OCI-LY1 (cell line): ENCODE measurements around the gene RFX4.

ENCODE experiments used
- H2AFZ ChIP-seq: fragments of 200-600 bp; sonication (generic), shearing (Covaris generic); 2 replicates; pipeline ENCODE4 v1.6.0; 2014; ENCODE audit warnings: antibody characterized with exemption, mild to moderate bottlenecking, low read length
- H3F3A ChIP-seq: fragments of 200-600 bp; sonication (generic), shearing (Covaris generic); 2 replicates; pipeline ENCODE4 v1.6.0; 2014; ENCODE audit warnings: mild to moderate bottlenecking, antibody characterized with exemption, low read length, moderate library complexity; ENCODE audit not compliant: insufficient read depth
- H3K27ac ChIP-seq: fragments of 200-600 bp; sonication (generic); 2 replicates; pipeline ENCODE4 v1.5.1; 2014; ENCODE audit warnings: low read length, mixed run types, mild to moderate bottlenecking, low read depth; ENCODE audit not compliant: poor library complexity, severe bottlenecking
- H3K27me3 ChIP-seq: fragments of 200-600 bp; sonication (generic); 2 replicates; pipeline ENCODE4 v1.6.0; 2014; ENCODE audit warnings: antibody characterized with exemption, mild to moderate bottlenecking, low read length, moderate library complexity; ENCODE audit not compliant: insufficient read depth
- H3K36me3 ChIP-seq: fragments of 200-600 bp; sonication (generic); 2 replicates; pipeline ENCODE4 v1.6.1; 2014; ENCODE audit warnings: mild to moderate bottlenecking, antibody characterized with exemption, low read length, moderate library complexity, mixed read lengths; ENCODE audit not compliant: insufficient read depth
- H3K4me1 ChIP-seq: fragments of 200-600 bp; sonication (generic); 2 replicates; pipeline ENCODE4 v1.5.1; 2014; ENCODE audit warnings: mild to moderate bottlenecking, low read length, moderate library complexity; ENCODE audit not compliant: insufficient read depth, severe bottlenecking
- H3K4me2 ChIP-seq: fragments of 200-600 bp; sonication (generic), shearing (Covaris generic); 2 replicates; pipeline ENCODE4 v1.6.1; 2014; ENCODE audit warnings: low read length
- H3K4me3 ChIP-seq: fragments of 200-600 bp; sonication (generic); 2 replicates; pipeline ENCODE4 v1.5.1; 2014; ENCODE audit warnings: low read length, low read depth, mild to moderate bottlenecking, mixed read lengths; ENCODE audit not compliant: poor library complexity, severe bottlenecking
- H3K79me2 ChIP-seq: fragments of 200-600 bp; shearing (Covaris generic); 2 replicates; pipeline ENCODE4 v1.6.1; 2016; ENCODE audit warnings: mixed run types, low read length, mixed read lengths; ENCODE audit not compliant: insufficient read depth
- H3K9ac ChIP-seq: fragments of 200-600 bp; sonication (generic), shearing (Covaris generic); 2 replicates; pipeline ENCODE4 v1.6.1; 2014; ENCODE audit warnings: mild to moderate bottlenecking, low read length, mixed read lengths
- H3K9me2 ChIP-seq: fragments of 200-600 bp; sonication (generic), shearing (Covaris generic); 2 replicates; pipeline ENCODE4 v1.6.1; 2014; ENCODE audit warnings: low read depth, mild to moderate bottlenecking, low read length, mixed read lengths
- H3K9me3 ChIP-seq: fragments of 200-600 bp; shearing (Covaris generic); 2 replicates; pipeline ENCODE4 v1.6.1; 2014; ENCODE audit warnings: low read length, mixed read lengths
- H4K20me1 ChIP-seq: fragments of 200-600 bp; sonication (generic), shearing (Covaris generic); 2 replicates; pipeline ENCODE4 v1.6.0; 2016; ENCODE audit warnings: mild to moderate bottlenecking, low read length; ENCODE audit not compliant: insufficient read depth
- CTCF ChIP-seq: fragments of 200-600 bp; sonication (generic), shearing (Covaris generic); IDR thresholded peaks from 2 replicates; pipeline ENCODE4 v1.5.1; 2017; ENCODE audit warnings: mild to moderate bottlenecking, antibody characterized with exemption, low read length, moderate library complexity, mixed read lengths
- EZH2 ChIP-seq: fragments of 200-600 bp; sonication (generic), shearing (Covaris generic); IDR thresholded peaks from 2 replicates; pipeline ENCODE4 v1.8.0; 2017; ENCODE audit warnings: borderline replicate concordance, mixed run types, mild to moderate bottlenecking, antibody characterized with exemption, low read length, moderate library complexity, mixed read lengths

RFX4 gene

GRCh38 chr12:106782619-106783018, 199.8 kb downstream of the RFX4 start:
- Histone ChIP-seq H3K27ac (no peak overlapping the region), H4K20me1 (no peaks in the 10 kb centered on the region), H3K79me2 (no peaks in the 10 kb centered on the region), H2AFZ (no peak overlapping the region), H3F3A (no peaks in the 10 kb centered on the region), H3K36me3 (no peaks in the 10 kb centered on the region), H3K4me2 (no peak overlapping the region), H3K9me3 (no peaks in the 10 kb centered on the region), H3K4me1 (no peaks in the 10 kb centered on the region), H3K9ac (no peak overlapping the region), H3K9me2 (no peaks in the 10 kb centered on the region), H3K27me3 (no peaks in the 10 kb centered on the region), H3K4me3 (no peak overlapping the region)
- TF ChIP-seq CTCF, result no peak
- TF ChIP-seq EZH2, result no peak

- H3K4me1 ChIP-seq, result no peaks in the 10 kb centered on the region
- H3K79me2 ChIP-seq, result no peaks in the 10 kb centered on the region
- H3K36me3 ChIP-seq, result no peaks in the 10 kb centered on the region
- no peak overlapping the region for H3K4me2 ChIP-seq
- no peak overlapping the region for H3K9ac ChIP-seq
- no peak for TF ChIP-seq CTCF
- no peak for TF ChIP-seq EZH2
- no peaks in the 10 kb centered on the region for H3K27me3 ChIP-seq
- no peak overlapping the region for H3K4me3 ChIP-seq
- H3K27ac ChIP-seq, result no peak overlapping the region
- no peaks in the 10 kb centered on the region for H4K20me1 ChIP-seq
- no peak overlapping the region for H2AFZ ChIP-seq
- no peaks in the 10 kb centered on the region for H3K9me2 ChIP-seq
- no peaks in the 10 kb centered on the region for H3F3A ChIP-seq
- no peaks in the 10 kb centered on the region for H3K9me3 ChIP-seq
Observed at GRCh38 chr12:106783515-106783914, 200.7 kb downstream of the RFX4 start.

GRCh38 chr12:106790020-106790419, 207.2 kb downstream of the RFX4 start:
- no peaks in the 10 kb centered on the region for H4K20me1 ChIP-seq
- H3K36me3 ChIP-seq, result no peaks in the 10 kb centered on the region
- no peak overlapping the region for H3K4me3 ChIP-seq
- no peaks in the 10 kb centered on the region for H3F3A ChIP-seq
- no peak overlapping the region for H3K27ac ChIP-seq
- no peaks in the 10 kb centered on the region for H3K9me2 ChIP-seq
- H2AFZ ChIP-seq, result no peak overlapping the region
- no peaks in the 10 kb centered on the region for H3K27me3 ChIP-seq
- no peak overlapping the region for H3K9ac ChIP-seq
- TF ChIP-seq CTCF (no peak; the same call in 1 of the 2 replicates), EZH2 (no peak)
- H3K79me2 ChIP-seq, result no peaks in the 10 kb centered on the region
- H3K4me2 ChIP-seq, result no peak overlapping the region
- no peaks in the 10 kb centered on the region for H3K4me1 ChIP-seq
- H3K9me3 ChIP-seq, result no peaks in the 10 kb centered on the region
